D341Med (cell line): ENCODE measurements around the gene ANKRD36.
"Not testable (repeated sequence)": the region's sequence is repeated elsewhere in the genome, so short reads cannot be mapped to it uniquely, and the experiment has no call there.

Experiments
- DNase-seq: peaks from one replicate; pipeline ENCODE4 v3.0.0; 2012; ENCODE audit warnings: low spot score

The ANKRD36 gene

GRCh38 chr2:97113882-97114255 lies 916 bp downstream of the ANKRD36 start:
- not testable (repeated sequence) for DNase-seq

DNA sequence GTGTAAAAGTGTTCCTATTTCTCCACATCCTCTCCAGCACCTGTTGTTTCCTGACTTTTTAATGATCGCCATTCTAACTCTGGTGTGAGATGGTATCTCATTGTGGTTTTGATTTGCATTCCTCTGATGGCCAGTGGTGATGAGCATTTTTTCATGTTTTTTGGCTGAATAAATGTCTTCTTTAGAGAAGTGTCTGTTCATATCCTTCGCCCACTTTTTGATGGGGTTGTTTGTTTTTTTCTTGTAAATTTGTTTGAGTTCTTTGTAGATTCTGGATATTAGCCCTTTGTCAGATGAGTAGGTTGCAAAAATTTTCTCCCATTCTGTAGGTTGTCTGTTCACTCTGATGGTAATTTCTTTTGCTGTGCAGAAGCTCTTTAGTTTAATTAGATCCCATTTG lies 16.1 kb downstream of the ANKRD36 start:
- not testable (repeated sequence) for DNase-seq

DNA sequence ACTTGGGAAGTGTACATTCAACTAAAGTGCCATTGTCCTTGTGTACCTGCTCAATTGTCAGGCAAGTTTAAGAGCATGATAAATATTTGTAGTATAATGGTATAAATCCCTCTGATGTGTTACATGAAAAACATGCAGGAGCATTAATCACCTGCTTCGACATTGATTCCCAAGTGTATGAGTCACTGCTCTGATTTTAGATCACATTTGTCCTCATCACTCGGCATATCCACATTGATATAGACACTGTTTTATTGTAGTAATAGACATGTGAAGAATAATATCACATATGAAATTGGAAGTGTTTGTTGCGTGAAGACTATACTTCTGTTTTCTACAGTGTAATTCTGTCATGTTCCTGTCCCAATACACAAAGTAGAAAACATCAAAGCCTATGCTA lies 31.1 kb downstream of the ANKRD36 start:
- not testable (repeated sequence) for DNase-seq

DNA sequence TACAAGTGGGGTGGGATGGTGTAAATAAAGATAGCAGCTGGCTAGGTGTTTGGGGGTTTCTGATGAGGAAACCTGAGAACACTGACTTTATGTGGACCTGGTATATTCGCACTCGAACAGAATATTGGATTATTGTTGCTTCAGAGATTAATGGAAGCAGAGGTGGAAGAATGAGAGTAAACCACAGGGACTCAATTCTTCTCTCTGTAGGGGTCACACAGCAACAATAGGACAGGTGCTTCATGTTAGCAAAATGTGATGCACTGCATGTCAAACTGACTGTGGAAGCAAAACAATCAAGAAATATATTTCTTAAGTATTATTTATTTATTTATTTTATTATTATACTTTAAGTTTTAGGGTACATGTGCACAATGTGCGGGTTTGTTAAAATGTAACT lies 53.6 kb downstream of the ANKRD36 start:
- not testable (repeated sequence) for DNase-seq

GRCh38 chr2:97167938-97168337 lies 55.0 kb downstream of the ANKRD36 start:
- DNase-seq: not testable (repeated sequence)

- not testable (repeated sequence) for DNase-seq
Measured at GRCh38 chr2:97168583-97168982, 55.6 kb downstream of the ANKRD36 start.

DNA sequence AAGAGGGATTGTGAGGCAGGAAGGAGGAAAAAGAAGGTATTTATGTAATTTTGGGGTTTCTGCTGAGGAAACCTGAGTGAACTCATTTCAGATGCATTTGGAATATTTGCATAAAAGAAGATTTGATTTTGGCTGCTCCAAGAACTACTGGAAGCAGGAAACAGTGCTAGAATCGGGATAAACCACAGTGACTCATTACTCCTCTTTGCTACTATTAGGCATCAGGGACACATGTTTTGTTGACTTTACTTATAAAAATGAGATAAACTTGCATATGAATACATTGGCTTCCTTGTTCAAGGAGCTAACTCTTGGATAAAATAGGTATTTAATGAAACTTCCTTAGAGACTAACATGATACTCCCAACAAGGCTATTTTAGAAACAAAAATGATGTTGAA lies 67.4 kb downstream of the ANKRD36 start:
- DNase-seq: not testable (repeated sequence)

DNA sequence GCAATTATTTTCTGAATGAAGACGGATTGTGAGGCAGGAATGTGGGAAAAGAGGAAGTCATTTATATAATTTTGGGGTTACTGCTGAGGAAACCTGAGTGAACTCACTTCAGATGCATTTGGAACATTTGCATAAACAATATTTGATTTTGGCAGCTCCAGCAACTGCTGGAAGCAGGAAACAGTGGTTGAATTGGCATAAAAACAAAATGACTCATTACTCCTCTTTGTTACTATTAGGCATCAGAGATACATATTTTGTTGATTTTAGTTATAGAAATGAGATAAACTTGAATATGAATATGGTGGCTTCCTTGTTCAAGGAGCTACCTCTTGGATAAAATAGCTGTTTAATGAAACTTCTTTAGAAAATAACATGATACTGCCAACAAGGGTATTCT lies 82.4 kb downstream of the ANKRD36 start:
- not testable (repeated sequence) for DNase-seq

DNA sequence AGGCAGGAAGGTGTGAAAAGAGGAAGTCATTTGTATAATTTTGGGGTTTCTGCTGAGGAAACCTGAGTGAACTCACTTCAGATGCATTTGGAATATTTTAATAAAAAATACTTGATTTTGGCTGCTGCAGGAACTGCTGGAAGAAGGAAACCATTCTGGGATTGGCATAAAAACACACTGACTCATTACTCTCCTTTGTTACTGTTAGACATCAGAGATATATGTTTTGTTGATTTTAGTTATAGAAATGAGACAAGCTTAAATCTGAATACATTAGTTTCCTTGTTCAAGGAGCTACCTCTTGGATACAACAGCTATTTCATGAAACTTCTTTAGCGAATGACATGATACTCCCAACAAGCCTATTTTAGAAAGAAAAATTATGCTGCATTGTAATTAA lies 84.3 kb downstream of the ANKRD36 start:
- not testable (repeated sequence) for DNase-seq

GRCh38 chr2:97200887-97201286 lies 87.9 kb downstream of the ANKRD36 start:
- not testable (repeated sequence) for DNase-seq

GRCh38 chr2:97202643-97203250 lies 89.8 kb downstream of the ANKRD36 start:
- not testable (repeated sequence) for DNase-seq

DNA sequence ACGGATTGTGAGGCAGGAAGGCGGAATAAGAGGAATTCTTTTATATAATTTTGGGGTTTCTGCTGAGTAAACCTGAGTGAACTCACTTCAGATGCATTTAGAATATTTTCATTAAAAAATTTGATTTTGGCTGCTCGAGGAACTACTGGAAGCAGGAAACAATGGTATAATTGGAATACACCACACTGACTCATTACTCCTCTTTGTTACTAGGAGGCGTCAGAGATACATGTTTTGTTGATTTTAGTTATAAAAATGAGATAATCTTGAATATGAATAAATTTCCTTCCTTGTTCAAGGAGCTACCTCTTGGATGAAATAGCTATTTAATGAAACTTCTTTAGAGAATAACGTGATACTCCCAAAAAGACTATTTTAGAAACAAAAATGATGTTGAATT lies 97.4 kb downstream of the ANKRD36 start:
- DNase-seq: no peak

GRCh38 chr2:97215025-97215424 lies 102.1 kb downstream of the ANKRD36 start:
- DNase-seq: not testable (repeated sequence)

GRCh38 chr2:97230848-97231585 lies 118.1 kb downstream of the ANKRD36 start:
- not testable (repeated sequence) for DNase-seq

DNA sequence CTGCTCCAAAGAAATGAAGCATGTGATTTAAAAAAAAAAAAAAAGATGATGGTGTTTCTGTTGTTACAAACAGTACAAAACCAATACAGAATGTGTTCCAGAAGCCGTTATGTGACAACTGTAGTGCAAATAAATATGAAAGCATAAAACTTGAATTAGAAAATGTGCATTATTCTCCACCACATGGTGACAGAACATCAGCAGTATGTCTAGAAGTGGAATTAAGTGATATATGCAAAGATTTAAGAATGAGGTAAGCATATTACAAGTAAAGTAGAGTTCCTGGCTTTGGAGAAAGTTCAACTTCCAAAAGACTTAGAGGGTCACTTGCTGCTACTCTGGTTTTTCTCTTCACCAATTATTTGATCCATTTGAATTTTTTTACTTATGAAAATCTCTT lies 120.0 kb downstream of the ANKRD36 start:
- DNase-seq: not testable (repeated sequence)

- DNase-seq: not testable (repeated sequence)
Measured at GRCh38 chr2:97233660-97234295, 120.8 kb downstream of the ANKRD36 start.

- not testable (repeated sequence) for DNase-seq
Measured at GRCh38 chr2:97261192-97261591, 148.2 kb downstream of the ANKRD36 start.

DNA sequence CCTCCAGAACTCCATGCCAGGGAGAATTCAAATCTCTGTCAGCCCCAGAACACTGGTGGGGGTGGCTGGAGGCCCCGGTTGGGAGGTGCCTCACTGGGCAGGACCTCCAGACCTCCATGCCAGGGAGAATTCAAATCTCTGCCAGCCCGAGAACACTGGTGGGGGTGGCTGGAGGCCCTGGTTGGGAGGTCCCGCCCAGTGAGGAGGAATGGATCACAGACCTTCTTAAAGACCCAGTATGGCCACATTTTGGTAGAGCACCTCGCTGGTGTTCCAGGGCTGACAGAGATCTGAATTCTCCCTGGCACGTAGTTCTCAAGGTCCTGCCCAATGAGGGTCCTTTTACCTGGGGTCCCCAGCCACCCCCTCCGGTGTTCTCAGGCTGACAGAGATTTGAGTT lies 153.5 kb downstream of the ANKRD36 start:
- DNase-seq: not testable (repeated sequence)

DNA sequence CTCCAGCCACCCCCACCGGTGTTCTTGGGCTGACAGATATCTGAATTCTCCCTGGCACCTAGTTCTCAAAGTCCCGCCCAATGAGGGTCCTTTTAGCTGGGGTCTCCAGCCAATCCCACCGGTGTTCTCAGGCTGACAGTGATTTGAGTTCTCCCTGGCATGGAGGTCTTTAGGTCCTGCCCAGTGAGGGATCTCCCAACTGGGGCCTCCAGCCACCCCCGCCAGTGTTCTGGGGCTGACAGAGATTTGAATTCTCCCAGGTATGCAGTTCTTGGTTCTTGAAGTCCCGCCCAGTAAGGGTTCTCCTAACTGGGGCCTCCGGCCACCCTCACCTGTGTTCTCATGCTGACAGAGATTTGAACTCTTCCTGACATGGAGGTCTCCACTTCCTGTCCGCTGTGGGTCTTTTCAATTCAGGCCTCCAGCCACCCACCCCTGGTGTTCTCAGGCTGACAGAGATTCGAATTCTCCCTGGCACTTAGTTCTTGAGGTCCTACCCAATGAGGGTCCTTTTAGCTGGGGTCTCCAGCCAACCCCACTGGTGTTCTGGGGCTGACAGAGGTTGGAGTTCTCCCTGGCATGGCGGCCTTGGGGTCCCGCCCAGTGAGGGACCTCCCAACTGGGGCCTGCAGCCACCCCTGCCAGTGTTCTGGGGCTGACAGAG lies 154.6 kb downstream of the ANKRD36 start:
- DNase-seq: no peak

DNA sequence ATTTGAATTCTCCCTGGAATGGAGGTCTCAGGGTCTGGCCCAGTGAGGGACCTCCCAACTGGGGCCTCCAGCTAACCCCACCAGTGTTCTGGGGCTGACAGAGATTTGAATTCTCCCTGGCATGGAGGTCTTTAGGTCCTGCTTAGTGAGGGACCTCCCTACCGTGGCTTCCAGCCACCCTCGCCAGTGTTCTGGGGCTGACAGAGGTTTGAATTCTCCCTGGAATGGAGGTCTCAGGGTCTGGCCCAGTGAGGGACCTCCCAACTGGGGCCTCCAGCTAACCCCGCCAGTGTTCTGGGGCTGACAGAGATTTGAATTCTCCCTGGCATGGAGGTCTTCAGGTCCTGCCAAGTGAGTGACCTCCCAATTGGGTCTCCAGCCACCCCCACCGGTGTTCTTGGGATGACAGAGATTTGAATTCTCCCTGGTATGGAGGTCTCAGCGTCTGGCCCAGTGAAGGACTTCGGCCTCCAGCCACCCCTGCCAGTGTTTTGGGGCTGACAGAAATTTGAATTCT lies 155.2 kb downstream of the ANKRD36 start:
- DNase-seq: not testable (repeated sequence)

DNA sequence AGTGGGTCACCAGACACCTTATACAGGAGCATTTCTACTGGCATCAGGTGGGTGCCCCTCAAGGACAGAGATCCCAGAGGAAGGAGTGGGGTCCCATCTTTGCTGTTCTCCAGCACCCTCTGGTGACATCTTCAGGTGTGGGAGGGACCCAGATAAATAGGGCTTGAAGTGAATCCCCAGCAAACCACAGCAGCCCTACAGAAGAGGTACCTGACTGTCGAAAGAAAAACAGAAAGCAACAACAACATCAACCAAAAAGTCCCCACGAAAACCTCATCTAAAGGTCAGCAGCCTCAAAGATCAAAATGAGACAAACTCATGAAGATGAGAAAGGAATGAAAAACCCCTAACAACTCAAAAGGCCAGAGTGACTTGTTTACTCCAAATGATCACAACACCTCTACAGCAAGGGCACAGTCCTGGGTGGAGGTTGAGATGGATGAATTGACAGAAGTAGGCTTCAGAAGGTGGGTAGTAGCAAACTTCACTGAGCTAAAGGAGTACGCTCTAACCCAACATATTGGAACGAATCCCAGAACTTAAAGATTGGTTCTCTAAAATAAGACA lies 163.4 kb downstream of the ANKRD36 start:
- DNase-seq: not testable (repeated sequence)

DNA sequence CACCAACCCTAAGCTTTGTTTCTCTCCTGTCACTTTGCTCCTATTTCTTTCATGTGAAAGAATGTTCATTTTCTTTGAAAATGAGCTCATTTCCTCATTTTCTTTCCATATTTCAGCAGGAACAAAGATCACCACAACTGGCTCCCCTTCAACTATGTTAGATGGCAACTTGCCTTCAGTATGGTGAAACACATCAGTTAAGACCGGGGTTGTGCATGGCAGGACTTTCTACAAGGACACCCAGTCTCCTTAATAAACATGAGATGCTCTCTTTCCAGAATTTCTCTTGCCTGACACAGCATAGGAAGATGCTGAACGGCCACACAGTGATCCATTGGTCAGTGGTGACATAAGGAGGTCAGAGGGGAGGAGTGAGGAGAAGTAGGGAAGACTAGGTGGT lies 172.2 kb downstream of the ANKRD36 start:
- DNase-seq: not testable (repeated sequence)
